ENCODE data around the gene INPP5D. TPM values are rescaled to one million over a fixed set of nuclear protein-coding genes. Genes with fewer than 3 reads are reported as not detected.
A peak's percentile ranks its signal among the peaks of the same experiment; 100 is the strongest.

INPP5D gene
- total RNA-seq, 1 donor from 2014 or later, result 30.4 TPM

- DNase-seq (ENCODE audit: low spot score), result no peak
These were observed 148.4 kb downstream of the INPP5D start for GRCh38 chr2:233208382-233209116.

DNA sequence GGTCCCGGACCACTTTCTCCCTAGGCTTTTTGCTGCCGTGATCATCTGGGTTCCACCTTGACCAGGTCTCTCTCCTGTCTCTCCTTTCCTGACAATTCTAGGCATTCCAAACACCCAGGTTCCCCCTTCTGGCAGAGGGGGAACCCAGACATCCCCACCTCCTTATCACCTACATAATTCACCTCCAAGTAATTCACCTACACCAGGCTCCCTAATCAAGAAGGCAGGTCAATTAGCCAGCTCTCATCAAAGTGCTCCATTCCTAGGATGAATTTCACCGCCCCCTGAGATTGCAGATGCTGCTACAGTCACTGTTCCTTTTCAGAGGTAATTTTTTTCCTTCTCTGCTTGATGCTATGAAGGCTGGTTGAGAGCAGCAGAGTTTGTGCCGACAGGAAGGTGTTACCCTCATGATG lies 149.0 kb downstream of the INPP5D start:
- no peak for DNase-seq (ENCODE audit: low spot score)

- no peak for DNase-seq (ENCODE audit: low spot score)
These were observed 149.5 kb downstream of the INPP5D start for GRCh38 chr2:233209533-233210171.

DNA sequence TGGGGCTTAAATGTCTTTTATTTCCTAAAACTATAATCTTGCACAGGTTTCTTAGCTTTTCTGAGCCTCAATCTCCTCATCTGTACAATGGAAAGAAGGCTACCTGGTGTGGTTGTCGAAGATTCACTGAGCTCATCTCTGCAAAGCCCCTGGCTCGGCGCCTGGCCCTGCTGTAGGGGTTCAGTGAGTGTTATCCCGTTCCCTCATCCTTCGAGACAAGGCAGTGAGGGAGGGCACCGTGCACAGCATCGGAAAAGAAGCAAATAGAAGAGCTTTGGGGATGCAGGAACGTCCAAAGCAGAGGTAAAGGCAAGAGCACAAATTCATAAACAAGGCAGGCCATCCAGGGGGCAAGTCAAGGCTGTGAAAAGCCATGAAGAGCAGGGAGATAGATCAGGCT lies 150.1 kb downstream of the INPP5D start:
- DNase-seq (ENCODE audit: low spot score), result no peak

DNA sequence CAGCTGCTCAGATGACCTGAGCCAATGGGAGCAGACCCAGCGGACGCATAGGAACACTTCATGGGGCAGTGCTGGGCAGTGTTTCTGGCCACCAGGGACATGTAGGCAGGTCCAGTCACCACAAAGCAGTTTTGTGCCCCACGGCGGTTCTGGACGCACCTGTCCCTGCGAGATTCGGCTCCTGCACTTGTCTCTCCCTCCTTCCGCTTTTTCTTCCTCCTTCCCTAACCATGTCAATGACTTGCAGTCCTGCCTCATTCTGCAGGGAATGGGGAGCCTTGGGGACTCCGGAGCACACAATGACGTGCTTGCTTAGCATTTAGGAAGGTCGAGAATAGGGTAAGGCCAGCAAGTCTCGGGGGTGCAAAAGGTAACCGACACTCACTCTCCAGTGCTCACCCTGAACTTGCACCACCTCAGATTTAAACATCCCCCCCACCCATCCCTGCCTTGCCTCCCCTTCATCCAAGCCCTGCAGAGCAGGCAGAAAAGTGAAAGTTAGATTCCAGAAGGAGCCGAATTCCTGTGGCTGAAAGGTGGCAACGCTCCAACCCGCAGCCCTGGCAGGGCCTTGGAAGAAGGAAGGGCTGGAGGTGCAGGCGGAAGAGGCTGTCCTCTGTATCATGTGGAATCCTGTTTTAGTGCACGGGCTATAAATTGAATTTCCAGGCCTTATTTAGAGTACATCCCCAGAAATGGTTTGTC lies 150.9 kb downstream of the INPP5D start:
- DNase-seq (ENCODE audit: low spot score), result peak; percentile 74

DNA sequence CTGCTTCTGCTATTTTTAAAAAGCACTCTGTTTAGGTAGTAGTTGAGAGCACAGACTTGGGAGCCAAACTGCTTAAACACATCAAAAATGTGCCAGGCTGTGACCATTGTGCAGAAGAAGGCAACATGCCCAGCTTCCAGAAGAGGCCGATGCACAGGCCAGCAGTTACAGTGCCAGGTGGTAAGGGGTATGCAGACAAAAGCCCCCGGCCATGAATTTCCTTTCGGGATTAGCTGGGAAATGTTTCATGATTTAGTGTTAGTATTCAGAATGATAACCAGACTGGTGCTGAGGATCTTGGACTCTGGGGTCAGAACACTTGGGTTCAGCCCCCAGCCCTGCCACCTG lies 151.4 kb downstream of the INPP5D start:
- DNase-seq (ENCODE audit: low spot score), result no peak

GRCh38 chr2:233213011-233213410 lies 152.9 kb downstream of the INPP5D start:
- DNase-seq (ENCODE audit: low spot score), result no peak

- no peak for DNase-seq (ENCODE audit: low spot score)
These were observed 153.8 kb downstream of the INPP5D start for GRCh38 chr2:233213975-233214374.

DNA sequence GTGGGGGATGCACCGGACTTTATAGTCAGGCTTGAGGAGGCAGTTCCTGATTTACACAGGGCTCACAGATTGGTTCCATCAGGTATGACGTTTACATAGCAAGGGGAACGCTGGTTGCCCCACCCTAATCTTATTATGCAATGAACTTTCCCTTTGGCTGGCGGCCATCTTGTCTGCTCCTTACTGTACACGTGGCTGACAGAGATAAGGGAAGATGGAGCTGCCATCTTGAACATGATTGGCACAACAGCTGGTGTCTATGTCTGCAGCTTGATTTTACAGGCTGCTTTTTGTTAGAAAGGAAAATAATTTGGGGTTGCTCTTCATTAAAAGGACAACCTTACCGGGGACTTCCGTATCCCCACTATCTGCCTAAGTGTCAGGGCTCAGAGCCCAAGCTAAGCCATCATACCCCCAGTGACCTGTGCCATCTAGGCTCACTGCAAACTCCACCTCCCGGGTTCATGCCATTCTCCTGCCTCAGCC lies 157.8 kb downstream of the INPP5D start:
- DNase-seq (ENCODE audit: low spot score), result no peak

- no peak for DNase-seq (ENCODE audit: low spot score)
These were observed 158.7 kb downstream of the INPP5D start for GRCh38 chr2:233218836-233219235.

DNA sequence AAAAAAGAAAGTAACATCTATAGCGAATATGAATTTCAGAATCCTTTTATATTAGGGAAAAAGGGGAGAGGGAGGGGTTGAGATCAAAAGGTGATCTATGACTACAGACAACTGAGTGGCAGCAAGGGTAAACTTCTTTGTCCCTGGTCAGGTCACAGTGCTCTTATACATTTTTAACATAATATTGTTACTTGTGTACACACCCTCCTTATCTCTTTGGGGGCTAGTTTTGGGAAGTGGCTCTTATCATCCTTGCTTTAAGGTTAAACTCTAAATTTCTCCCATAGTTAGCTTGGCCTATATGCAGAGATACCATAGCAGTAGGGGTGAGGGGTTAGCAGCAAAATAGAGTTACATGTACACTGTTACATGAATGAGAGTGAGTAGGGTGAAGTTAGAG lies 159.7 kb downstream of the INPP5D start:
- no peak for DNase-seq (ENCODE audit: low spot score)

DNA sequence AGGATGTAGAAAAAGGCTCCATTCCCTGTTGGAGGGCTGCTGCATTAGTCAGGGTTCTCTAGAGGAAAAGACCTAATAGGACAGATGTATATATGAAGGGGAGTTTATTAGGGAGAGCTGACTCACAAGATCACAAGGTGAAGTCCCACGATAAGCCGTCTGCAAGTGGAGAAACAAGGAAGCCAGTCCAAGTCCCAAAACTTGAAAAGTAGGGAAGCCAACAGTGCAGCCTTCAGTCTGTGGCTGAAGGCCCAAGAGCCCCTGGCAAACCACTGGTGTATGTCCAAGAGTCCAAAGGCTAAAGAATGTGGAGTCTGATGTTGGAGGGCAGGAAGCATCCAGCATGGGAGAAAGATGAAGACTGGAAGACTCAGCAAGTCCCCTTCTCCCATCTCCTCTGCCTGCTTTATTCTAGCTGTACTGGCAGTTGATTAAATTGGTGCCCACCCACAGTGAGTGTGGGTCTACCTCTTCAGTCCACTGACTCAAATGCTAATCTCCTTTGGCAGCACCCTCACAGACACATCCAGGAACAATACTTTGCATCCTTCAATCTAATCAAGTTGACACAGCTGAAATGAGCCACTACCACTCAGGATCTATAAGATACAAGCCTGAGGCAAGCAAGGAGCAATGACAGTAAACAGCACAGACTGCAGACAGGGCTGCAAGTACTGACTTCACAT lies 161.4 kb downstream of the INPP5D start:
- DNase-seq (ENCODE audit: low spot score), result no peak

- no peak for DNase-seq (ENCODE audit: low spot score)
These were observed 163.1 kb downstream of the INPP5D start for GRCh38 chr2:233223059-233223894.

GRCh38 chr2:233225230-233226068 lies 165.3 kb downstream of the INPP5D start:
- DNase-seq (ENCODE audit: low spot score), result no peak

GRCh38 chr2:233226511-233227031 lies 166.4 kb downstream of the INPP5D start:
- no peak for DNase-seq (ENCODE audit: low spot score)

- DNase-seq (ENCODE audit: low spot score), result no peak
These were observed 167.3 kb downstream of the INPP5D start for GRCh38 chr2:233227346-233227978.

DNA sequence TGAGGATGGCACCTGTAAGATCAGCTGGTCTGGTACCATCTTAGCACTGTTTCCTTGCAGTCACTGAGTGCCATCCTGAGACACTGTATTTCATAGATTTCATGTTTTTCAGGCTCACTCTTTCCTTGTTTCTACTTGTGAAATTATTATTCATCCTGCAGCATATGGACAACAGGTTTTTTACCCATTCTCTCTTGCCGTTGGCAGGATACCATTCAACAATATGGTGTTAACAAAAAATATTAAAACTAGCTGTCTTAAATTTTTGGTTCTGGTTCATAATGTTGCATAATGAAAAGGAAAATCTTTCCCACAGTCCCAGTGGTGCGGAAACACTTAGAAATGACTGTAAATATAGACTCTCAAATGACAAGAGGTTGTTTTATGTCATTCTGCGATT lies 168.2 kb downstream of the INPP5D start:
- DNase-seq (ENCODE audit: low spot score), result no peak

GRCh38 chr2:233233618-233234230 lies 173.6 kb downstream of the INPP5D start:
- DNase-seq (ENCODE audit: low spot score), result no peak

- no peak for DNase-seq (ENCODE audit: low spot score)
These were observed 174.1 kb downstream of the INPP5D start for GRCh38 chr2:233234264-233234663.
